Measurements from ENCODE around the gene BRI3.

The BRI3 gene, protein sequence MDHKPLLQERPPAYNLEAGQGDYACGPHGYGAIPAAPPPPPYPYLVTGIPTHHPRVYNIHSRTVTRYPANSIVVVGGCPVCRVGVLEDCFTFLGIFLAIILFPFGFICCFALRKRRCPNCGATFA

GRCh38 chr7:98280791-98281756 lies at the start of gene BRI3:
Gene BRI3, plus strand, starts transcription at chr7:98281686. Its CDS starts 110 bp downstream, at chr7:98281796.
- peak; percentile 82 to 90 for DNase-seq (ENCODE audit: low read depth in 2 of 2)

DNA sequence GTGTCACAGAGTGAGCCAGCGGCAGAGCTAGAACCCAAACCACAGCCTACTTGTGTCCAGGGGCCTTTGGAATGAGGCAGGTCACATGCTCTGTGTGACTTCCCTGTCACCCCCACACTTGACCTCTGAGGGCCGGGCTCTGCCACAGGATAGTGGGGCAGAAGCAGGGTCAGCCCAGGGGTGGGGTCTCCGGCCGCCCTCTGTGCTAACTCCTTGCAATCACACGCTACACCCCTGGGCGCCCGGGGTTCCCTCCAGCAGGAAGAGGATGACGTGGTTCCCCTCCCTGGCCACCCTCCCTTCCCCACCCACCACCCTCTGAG lies 49.3 kb upstream of the BRI3 start:
- no peak for DNase-seq (ENCODE audit: low read depth in 2 of 2)

- no peak for DNase-seq (ENCODE audit: low read depth in 2 of 2)
Measured at GRCh38 chr7:98232799-98233198, 48.7 kb upstream of the BRI3 start.

DNA sequence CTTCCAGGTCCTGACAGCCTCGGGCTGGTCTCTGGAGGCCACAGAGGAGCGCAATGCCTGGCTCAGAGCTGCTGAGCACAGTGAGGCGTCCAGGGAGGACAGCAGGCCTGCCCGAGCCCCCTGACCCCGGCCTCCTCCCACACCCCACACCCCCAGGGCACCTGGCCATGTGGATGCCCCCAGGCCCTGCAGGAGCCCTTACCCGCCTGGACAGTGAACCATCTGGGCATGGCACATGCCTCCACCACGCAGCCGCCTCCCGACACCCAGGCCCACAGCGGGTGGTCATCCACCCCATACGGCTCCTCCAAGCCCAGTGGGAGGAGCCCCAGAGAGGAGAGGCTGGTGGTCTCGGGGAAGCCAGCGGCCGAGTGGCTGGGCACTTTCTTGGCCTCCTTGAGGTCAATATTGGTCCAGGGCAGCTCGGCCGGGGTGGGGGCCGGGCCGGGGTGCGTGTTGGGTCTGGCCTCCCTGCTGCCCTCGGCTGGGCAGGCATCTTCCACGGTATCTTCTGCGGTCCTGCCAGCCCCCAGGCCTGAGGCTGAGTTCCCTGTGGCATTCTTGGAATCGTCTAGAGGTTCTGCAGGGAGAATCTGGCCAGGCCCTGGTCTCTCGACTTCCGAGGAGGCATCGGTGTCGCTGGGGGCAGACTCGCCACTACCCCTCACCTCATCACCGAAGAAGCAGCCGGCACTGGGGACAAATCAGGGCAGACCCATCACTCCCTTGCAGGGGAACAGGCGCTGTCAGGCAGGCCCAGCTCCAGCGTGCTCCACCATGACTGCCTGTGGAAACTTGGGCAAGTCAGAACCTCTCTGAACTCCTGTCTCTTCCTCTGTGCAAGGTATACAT lies 48.0 kb upstream of the BRI3 start:
- DNase-seq (ENCODE audit: low read depth in 2 of 2) = no peak

- no peak for DNase-seq (ENCODE audit: low read depth in 2 of 2)
Measured at GRCh38 chr7:98234429-98235147, 46.9 kb upstream of the BRI3 start.

- DNase-seq (ENCODE audit: low read depth in 2 of 2) = no peak
Measured at GRCh38 chr7:98235901-98236300, 45.6 kb upstream of the BRI3 start.

DNA sequence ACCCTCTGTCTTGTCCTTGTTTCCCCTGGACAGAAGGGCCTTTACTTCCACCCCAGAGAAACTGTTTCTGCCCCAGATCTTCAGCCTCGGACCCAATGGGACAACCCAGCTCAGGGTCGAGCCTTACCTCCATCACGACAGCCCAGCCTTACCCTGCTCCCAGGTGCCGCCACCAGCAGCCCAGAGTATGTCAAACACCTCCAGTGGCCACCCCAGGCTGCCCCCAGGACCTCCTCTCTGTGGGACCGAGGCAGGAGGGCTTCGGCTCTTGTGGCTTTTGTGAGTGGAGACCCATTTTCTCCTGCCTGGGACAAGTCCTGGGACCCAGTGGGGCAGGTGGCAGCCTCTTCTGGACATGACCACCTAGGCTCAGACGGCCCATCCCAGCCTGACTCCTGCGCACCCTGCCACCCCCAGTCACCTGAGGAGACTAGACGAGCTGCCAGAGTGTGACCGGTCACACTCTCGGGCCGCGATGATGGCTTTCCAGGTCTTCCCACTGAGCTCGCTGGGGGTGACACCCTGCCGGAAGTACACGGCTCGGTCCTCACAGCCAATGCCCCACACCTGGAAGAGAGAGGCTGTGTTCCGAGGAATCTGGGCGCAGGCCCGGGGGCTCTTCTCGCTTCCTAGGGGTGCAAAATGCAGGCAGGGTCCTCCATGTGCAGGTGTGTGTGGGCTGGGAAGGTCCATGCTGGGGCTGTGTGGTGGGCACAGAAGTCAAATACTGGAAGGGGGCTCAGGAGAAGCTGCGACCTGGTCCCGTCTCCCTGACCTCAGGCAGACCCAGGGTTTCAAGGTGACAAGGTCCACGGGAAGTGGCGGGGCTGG lies 44.9 kb upstream of the BRI3 start:
- no peak for DNase-seq (ENCODE audit: low read depth in 2 of 2)

GRCh38 chr7:98238076-98238475 lies 43.4 kb upstream of the BRI3 start:
- DNase-seq (ENCODE audit: low read depth in 2 of 2) = no peak

DNA sequence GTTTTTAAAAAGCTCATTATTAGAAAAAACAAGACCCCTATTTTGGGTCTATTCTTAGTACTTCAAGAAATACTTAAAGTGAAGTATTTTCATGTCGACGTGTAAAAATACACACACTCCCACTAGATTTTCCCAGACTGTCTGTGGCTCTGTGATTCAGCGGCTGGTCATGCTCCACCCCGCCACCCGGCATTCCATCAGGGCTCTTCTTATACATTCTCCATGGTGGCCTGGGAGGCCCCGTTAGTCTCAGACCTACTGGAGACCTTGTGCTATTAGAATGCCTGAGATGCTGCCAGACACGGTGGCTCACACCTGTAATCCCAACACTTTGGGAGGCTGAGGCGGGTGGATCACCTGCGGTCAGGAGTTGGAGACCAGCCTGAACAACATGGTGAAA lies 42.5 kb upstream of the BRI3 start:
- DNase-seq (ENCODE audit: low read depth in 2 of 2) = no peak

DNA sequence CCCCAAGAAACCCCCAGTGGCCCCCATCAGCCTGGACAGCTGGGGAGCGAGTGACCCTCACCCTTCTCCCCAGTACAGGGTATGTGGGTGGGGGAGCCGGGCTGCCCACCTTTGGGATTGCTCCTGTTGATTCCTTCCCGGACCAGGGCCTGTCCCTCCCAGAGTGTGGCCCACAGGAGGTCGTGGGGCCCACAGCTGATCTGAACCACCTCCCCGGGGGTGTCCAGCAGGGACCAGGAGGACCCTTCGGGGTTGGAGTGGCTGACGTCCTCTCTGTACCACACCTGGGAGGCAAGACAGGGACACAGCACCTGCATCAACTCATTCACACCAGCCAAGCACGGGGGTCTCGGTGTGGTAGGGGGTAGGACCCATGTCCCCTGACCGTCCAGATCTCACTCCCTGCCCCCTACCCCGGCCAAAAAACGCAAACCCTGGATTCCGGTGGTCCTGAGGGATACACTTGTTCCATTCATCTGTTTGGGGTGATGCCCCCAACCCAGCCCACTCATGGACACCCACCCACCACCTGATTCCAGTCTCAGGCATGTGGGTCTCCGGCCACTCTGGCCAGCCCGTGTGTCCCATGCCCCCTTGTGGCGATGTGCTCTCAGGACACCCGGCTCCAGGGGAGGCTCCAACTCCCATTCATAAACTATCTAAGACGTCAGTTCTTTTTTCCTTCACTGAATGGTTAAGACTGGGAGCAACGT lies 40.4 kb upstream of the BRI3 start:
- DNase-seq (ENCODE audit: low read depth in 2 of 2) = no peak

DNA sequence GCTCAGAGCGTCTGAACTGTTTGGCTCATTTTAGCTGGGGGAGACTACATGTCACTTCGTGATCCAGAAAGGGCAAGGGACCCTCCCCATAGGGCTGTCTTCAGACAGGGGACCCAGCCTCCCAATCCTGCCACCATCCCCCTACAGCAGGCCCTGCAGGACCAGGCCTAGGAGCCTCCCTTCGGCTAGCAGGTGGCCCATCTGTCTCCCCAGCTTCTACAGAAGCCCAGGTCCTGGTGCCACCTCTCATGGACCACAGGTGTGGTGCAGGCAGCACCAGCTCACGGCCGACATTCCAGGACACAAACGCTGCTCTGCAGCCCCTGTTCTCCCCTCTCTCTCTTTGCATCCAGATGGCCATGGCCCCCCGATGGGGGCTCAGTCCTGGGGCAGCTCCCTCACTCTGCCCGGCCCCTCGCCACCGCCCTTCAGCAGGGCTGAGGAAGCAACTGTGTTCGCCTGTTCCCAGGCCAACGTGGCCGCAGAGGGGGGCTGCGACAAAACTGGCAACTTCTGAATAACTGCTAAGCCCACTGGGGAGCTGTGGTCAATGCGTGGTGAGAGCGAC lies 39.7 kb upstream of the BRI3 start:
- no peak for DNase-seq (ENCODE audit: low read depth in 2 of 2)

- no peak for DNase-seq (ENCODE audit: low read depth in 2 of 2)
Measured at GRCh38 chr7:98242342-98242741, 39.1 kb upstream of the BRI3 start.

- no peak for DNase-seq (ENCODE audit: low read depth in 2 of 2)
Measured at GRCh38 chr7:98242934-98243333, 38.6 kb upstream of the BRI3 start.

DNA sequence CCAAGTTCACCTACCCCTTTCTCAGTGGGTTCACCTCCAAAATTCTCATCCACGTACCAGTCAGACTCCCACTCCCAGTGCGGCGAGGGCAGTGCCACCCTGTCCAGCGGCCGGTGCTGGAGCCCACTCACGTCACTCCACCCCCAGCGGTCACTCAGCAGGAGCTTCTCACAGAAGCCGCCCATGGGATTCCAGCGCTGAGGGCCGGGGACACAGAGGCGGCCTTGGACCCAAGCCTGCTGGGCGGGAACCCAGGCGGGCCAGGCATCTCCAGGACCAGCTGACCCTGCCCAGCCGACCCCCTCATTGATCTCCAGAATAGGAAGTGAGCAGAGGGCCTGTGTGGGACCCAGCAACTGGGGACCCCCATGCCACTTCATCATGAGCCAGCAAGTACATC lies 36.6 kb upstream of the BRI3 start:
- DNase-seq (ENCODE audit: low read depth in 2 of 2) = no peak

- no peak for DNase-seq (ENCODE audit: low read depth in 2 of 2)
Measured at GRCh38 chr7:98248156-98248555, 33.3 kb upstream of the BRI3 start.

DNA sequence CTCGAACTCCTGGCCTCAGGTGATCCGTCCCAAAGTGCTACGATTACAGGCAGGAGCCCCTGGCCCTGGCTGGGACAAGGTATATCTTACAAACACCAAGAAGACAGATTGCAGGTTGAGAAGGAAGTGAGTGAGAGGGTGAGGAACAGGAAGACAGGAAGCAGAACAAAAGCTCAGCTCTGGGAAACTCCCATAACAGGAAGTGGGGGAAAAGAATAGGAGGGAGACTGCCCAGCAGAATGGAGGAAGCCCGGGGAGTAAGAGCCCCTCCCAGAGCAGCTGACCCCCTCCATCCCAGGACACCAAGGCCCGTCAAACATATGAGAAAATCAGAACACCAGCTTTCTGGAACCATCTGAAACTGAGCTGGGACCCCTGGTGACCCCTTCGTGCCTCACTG lies 32.4 kb upstream of the BRI3 start:
- no peak for DNase-seq (ENCODE audit: low read depth in 2 of 2)

DNA sequence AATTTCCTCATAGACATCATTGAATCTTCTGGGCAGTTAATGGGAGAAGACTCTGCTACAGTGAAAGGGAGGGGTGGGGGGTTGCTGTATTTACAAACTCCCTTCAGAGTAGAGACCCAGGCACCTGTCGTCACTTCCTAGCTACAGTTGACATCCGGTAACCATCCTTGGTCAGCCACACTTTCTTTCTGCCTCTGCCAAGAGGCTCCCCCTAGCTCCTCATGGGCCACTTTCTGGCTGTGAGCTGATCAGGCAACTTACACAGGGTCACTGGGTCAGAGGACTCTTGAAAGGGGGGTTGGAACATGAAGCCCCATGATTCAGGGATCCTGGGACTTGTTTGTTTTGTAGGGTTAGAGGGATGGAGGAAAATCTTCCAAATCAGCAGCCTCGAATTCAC lies 30.7 kb upstream of the BRI3 start:
- no peak for DNase-seq (ENCODE audit: low read depth in 2 of 2)

- no peak for DNase-seq (ENCODE audit: low read depth in 2 of 2)
Measured at GRCh38 chr7:98251231-98251600, 30.3 kb upstream of the BRI3 start.

DNA sequence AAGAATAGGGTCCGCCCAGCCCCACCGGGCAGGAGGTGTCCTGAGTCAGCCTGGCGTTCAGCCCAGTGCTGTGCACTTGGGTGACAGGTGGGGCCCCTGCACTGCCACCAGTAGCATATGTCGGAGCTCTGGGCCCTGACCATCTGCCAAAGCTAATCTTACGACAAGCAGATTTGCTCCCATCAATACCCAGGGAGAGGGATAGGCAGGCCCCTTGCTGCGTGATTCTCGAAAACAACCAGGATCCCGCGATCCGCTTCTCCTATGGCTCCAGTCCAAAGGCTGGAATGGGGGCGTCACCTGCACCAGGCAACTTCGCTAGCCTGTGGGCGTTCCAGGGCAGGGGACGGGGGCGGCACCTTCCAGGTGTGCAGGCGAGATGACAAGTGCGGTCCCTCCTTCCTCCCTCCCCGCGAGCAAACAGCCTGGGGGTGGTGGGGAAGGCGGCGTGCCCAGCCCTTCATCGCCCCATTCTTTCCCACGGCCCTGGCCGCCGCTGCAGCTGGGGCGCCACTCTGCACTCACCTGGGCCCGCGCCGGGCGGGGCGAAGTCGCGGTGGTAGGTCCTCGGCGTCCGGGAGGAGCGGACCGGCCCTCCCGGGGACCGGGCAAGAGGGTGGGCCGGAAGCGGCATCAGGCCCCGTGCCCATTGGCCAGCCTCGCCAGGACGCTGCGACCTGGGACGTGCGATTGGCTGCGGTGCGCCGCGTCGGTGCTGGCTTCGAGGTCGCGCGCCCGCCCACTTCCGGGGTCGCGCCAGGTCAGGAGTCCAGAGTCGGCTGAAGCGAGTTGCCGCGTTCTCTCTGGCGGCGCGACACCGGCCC lies 29.7 kb upstream of the BRI3 start, which contains the start of gene TECPR1:
TECPR1 (minus strand) TSS at position 632 of the 824 bp plus-strand sequence. CDS start 6,086 bp downstream, outside the sequence.
- DNase-seq (ENCODE audit: low read depth in 2 of 2) = peak; percentile 61 to 74

Measured in stimulated activated CD8-positive, alpha-beta memory T cell treated with anti-CD3 and anti-CD28 coated beads, Interleukin-15, amount 100 ng/mL, for 4 hours (primary cell).